H1 (cell line): Measurements from ENCODE around the gene MARS1. TPM values are rescaled to one million over a fixed set of nuclear protein-coding genes. Genes with fewer than 3 reads are reported as not detected.

Experiments
- POLR2AphosphoS5 ChIP-seq: IDR thresholded peaks from 2 replicates; pipeline ENCODE4 v1.6.1; 2011; ENCODE audit warnings: low read depth, low read length
- polyA plus RNA-seq, 7 experiments: library from polyadenylated mRNA; depleted of rRNA in 3 of 7; stranded (reverse) in 5 of 7; unstranded in 2 of 7; fragments of >200 nt in 5 of 7; fragments of 200-250 nt in 2 of 7; gene quantifications; 1 replicate in 5 of 7; 2 replicates in 1 of 7; 4 replicates in 1 of 7; pipeline versions ENCODE4 v1.2.1 to v1.2.3, GENCODE V29; 2011 to 2013; ENCODE audit warnings: missing spikeins in 2 of 7, mixed read lengths in 2 of 7
- total RNA-seq: library from RNA; stranded (reverse); fragmentation: NEBNext Ultra II Directional; extraction: Animal tissue kit (Norgen Biotek cat#: 25700); gene quantifications from 2 replicates; pipeline ENCODE4 v1.2.1, GENCODE V29; 2021
- TF ChIP-seq, protein P1 (sequence below): fragments of 300-600 bp; sonication (generic); IDR thresholded peaks from 2 replicates; pipeline ENCODE4 v1.7.1; 2012; ENCODE audit warnings: low read length, moderate library complexity, mild to moderate bottlenecking, inconsistent platforms; ENCODE audit not compliant: insufficient replicate concordance

Gene MARS1
- total and polyA plus RNA-seq, 2 of the 8 experiments (the other 6 are each of a cell fraction or from before 2014, with no cell fraction given), result 194 to 407 TPM

DNA sequence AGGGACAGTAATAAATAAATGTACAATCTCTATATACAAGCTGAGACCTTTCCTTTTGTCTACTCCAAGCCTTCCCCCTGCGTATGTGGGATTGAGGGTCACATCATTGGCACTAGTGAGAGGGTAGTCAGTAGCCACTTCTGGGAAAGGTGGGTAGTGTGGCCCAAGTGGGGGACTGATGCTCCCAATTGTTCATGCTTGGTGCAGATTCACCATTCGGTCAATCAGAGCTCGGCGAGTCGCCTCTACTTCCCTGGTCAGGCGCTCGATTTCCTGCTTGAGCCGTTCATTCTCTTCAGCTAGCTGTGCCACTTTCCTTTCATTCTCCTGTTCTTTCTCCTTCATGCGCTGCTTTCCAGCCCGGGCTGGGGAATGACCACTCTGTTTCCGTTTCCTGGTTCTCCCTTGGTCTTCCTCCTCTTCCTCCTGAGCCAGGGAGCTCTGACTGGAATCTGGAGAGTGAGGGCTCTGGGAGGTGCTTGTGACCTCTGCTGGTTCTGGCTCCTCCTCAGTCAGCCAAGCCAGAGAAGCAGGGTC lies 28.8 kb downstream of the MARS1 start (continued):
- TF ChIP-seq, protein P1, sequence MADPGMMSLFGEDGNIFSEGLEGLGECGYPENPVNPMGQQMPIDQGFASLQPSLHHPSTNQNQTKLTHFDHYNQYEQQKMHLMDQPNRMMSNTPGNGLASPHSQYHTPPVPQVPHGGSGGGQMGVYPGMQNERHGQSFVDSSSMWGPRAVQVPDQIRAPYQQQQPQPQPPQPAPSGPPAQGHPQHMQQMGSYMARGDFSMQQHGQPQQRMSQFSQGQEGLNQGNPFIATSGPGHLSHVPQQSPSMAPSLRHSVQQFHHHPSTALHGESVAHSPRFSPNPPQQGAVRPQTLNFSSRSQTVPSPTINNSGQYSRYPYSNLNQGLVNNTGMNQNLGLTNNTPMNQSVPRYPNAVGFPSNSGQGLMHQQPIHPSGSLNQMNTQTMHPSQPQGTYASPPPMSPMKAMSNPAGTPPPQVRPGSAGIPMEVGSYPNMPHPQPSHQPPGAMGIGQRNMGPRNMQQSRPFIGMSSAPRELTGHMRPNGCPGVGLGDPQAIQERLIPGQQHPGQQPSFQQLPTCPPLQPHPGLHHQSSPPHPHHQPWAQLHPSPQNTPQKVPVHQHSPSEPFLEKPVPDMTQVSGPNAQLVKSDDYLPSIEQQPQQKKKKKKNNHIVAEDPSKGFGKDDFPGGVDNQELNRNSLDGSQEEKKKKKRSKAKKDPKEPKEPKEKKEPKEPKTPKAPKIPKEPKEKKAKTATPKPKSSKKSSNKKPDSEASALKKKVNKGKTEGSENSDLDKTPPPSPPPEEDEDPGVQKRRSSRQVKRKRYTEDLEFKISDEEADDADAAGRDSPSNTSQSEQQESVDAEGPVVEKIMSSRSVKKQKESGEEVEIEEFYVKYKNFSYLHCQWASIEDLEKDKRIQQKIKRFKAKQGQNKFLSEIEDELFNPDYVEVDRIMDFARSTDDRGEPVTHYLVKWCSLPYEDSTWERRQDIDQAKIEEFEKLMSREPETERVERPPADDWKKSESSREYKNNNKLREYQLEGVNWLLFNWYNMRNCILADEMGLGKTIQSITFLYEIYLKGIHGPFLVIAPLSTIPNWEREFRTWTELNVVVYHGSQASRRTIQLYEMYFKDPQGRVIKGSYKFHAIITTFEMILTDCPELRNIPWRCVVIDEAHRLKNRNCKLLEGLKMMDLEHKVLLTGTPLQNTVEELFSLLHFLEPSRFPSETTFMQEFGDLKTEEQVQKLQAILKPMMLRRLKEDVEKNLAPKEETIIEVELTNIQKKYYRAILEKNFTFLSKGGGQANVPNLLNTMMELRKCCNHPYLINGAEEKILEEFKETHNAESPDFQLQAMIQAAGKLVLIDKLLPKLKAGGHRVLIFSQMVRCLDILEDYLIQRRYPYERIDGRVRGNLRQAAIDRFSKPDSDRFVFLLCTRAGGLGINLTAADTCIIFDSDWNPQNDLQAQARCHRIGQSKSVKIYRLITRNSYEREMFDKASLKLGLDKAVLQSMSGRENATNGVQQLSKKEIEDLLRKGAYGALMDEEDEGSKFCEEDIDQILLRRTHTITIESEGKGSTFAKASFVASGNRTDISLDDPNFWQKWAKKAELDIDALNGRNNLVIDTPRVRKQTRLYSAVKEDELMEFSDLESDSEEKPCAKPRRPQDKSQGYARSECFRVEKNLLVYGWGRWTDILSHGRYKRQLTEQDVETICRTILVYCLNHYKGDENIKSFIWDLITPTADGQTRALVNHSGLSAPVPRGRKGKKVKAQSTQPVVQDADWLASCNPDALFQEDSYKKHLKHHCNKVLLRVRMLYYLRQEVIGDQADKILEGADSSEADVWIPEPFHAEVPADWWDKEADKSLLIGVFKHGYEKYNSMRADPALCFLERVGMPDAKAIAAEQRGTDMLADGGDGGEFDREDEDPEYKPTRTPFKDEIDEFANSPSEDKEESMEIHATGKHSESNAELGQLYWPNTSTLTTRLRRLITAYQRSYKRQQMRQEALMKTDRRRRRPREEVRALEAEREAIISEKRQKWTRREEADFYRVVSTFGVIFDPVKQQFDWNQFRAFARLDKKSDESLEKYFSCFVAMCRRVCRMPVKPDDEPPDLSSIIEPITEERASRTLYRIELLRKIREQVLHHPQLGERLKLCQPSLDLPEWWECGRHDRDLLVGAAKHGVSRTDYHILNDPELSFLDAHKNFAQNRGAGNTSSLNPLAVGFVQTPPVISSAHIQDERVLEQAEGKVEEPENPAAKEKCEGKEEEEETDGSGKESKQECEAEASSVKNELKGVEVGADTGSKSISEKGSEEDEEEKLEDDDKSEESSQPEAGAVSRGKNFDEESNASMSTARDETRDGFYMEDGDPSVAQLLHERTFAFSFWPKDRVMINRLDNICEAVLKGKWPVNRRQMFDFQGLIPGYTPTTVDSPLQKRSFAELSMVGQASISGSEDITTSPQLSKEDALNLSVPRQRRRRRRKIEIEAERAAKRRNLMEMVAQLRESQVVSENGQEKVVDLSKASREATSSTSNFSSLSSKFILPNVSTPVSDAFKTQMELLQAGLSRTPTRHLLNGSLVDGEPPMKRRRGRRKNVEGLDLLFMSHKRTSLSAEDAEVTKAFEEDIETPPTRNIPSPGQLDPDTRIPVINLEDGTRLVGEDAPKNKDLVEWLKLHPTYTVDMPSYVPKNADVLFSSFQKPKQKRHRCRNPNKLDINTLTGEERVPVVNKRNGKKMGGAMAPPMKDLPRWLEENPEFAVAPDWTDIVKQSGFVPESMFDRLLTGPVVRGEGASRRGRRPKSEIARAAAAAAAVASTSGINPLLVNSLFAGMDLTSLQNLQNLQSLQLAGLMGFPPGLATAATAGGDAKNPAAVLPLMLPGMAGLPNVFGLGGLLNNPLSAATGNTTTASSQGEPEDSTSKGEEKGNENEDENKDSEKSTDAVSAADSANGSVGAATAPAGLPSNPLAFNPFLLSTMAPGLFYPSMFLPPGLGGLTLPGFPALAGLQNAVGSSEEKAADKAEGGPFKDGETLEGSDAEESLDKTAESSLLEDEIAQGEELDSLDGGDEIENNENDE, result peak; percentile 1
- peak; percentile 42 for TF ChIP-seq POLR2AphosphoS5
- TF ChIP-seq, all 59 proteins: peak for 2
